Heart left ventricle (tissue), 16 donors: ENCODE measurements around the gene CMC4. TPM values are rescaled to one million over a fixed set of nuclear protein-coding genes. Genes with fewer than 3 reads are reported as not detected.
A peak's percentile ranks its signal among the peaks of the same experiment; 100 is the strongest.

ENCODE experiments used
- ATAC-seq, 4 donors: fragments of 200-7000 bp; cut with Tn5 transposase; one replicate each; pipeline ENCODE4 v1.9.1; 2020 to 2022; ENCODE audit warnings: moderate library complexity in 4 of 4, mild to moderate bottlenecking in 3 of 4, moderate number of reproducible peaks in 1 of 4
- DNase-seq, 5 donors: peaks; one replicate each; pipeline ENCODE4 v3.0.0-alpha.2; 2020
- H3K27ac ChIP-seq, 12 donors: fragments of 200-600 bp; sonication (generic) in 4 of 12; one replicate each; pipeline versions ENCODE4 v1.5.0 to v1.8.0; 2016 to 2022; ENCODE audit warnings: mild to moderate bottlenecking in 2 of 12
- H3K27me3 ChIP-seq, 9 donors: fragments of 200-600 bp; sonication (generic) in 2 of 9; one replicate each; pipeline versions ENCODE4 v1.5.1 to v1.8.0; 2016 to 2022; ENCODE audit warnings: mild to moderate bottlenecking in 3 of 9
- H3K36me3 ChIP-seq, 9 donors: fragments of 200-600 bp; sonication (generic) in 2 of 9; one replicate each; pipeline versions ENCODE4 v1.5.0 to v1.8.0; 2018 to 2022; ENCODE audit warnings: mild to moderate bottlenecking in 2 of 9
- H3K4me1 ChIP-seq, 12 donors: fragments of 200-600 bp; sonication (generic) in 4 of 12; one replicate each; pipeline versions ENCODE4 v1.5.0 to v1.8.0; 2016 to 2022; ENCODE audit warnings: mild to moderate bottlenecking in 3 of 12
- H3K4me3 ChIP-seq, 12 donors: fragments of 200-600 bp; sonication (generic) in 4 of 12; one replicate each; pipeline versions ENCODE4 v1.5.0 to v1.8.0; 2017 to 2022; ENCODE audit warnings: mild to moderate bottlenecking in 9 of 12, moderate library complexity in 4 of 12
- H3K9me3 ChIP-seq, 12 donors: fragments of 200-600 bp; sonication (generic) in 4 of 12; one replicate each; pipeline versions ENCODE4 v1.5.0 to v1.8.0; 2016 to 2022; ENCODE audit warnings: mild to moderate bottlenecking in 1 of 12
- POLR2A ChIP-seq, 2 donors: fragments of 450-650 bp; IDR thresholded peaks; one replicate each; pipeline ENCODE4 v1.6.1; 2017; ENCODE audit warnings: antibody characterized with exemption in 2 of 2, mild to moderate bottlenecking in 2 of 2, moderate library complexity in 2 of 2
- WGBS, 4 donors: extraction: QIAGEN DNeasy Blood & Tissue Kit in 2 of 4; methylation state at CpG; one replicate each; pipeline versions ENCODE4 v1.1.5 to v1.1.7; 2013 to 2018; 5-methylcytosine and 5-hydroxymethylcytosine counted together
- intact Hi-C, 10 donors: fragments of 100-400 bp; cut with DNase I; formaldehyde crosslinking; loops; one replicate each; pipeline versions ENCODE4 v1.11.1 to v1.14.2; 2022
- long read RNA-seq, 3 donors: library from polyadenylated mRNA; unstranded; transcript quantifications; one replicate each; pipeline ENCODE4 v2.0.0, GENCODE V29; 2020 to 2021
- polyA plus RNA-seq, 2 donors: library from polyadenylated mRNA; stranded (reverse); fragments of 200-250 nt; gene quantifications; one replicate each; pipeline ENCODE4 v1.2.3, GENCODE V29; 2013
- total RNA-seq, 9 donors: library from RNA; depleted of rRNA in 2 of 9; stranded (reverse); fragments of >200 nt in 2 of 9; fragmentation: NEBNext Ultra II Directional in 3 of 9; extraction: Animal tissue kit (Norgen Biotek cat#: 25700) in 3 of 9; gene quantifications; one replicate each; pipeline versions ENCODE4 v1.1.0 to v1.2.4, GENCODE V29; 2016 to 2023
- TF ChIP-seq, protein P1 (sequence below), 12 donors: fragments of 200-600 bp; sonication (generic) in 4 of 12; IDR thresholded peaks; one replicate each; pipeline versions ENCODE4 v1.5.0 to v1.8.0; 2018 to 2022; ENCODE audit warnings: antibody characterized with exemption in 12 of 12, mild to moderate bottlenecking in 5 of 12
- donor health status: ischemic (EF 13 %, LVEDD 7.1; RV severe dilation, severe dysfunction).
- donor health status: healthy with polysubstance abuse.
- donor health status: DM: no; HTN: yes; CAD: no.
- donor health status: DM: no; HTN: no; CAD: no.
- donor health status: ischemic (EF 25% LVEDD 6.9; RV normal size, moderate dysfunction).
- donor health status: ischemic (EF 25% LVEDD 5.7; RV mildly dilated, moderate dysfunction).
- donor health status: healthy.
- donor health status: DM: yes; HTN: yes; CAD: no.
- donor health status: ischemic (EF 35%, LVEDD 5.7; RV mildly dilated, moderate dysfunction).
- donor health status: nonischemic (EF 11% LVEDD 7.7; RV severe dilation, severe dysfunction).
- donor health status: DM: yes; HTN: yes; CAD: no.
- donor health status: PGD.
- donor health status: ischemic (EF 29% LVEDD 5.4; RV normal size, mild dysfunction).
- donor health status: nonischemic (EF 23%, LVEDD 6.1; RV moderate dilation, normal function).

Gene CMC4, protein sequence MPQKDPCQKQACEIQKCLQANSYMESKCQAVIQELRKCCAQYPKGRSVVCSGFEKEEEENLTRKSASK
- total RNA-seq: 10 to 100 TPM; 14.4 to 74.3 (median 21.0) TPM
- polyA plus RNA-seq: 10 to 100 TPM; 26.1 to 53.0 TPM
- long read RNA-seq, donor 1, transcript CMC4-202 (3 exons, 1,107 nt): major isoform, 51 of 60 reads
- long read RNA-seq, donor 1, partial matches to known transcripts: 1 of 60 reads
- long read RNA-seq, donor 1, other reads (novel, unspliced or antisense): 8 of 60 reads
- long read RNA-seq, donor 2, transcript CMC4-202 (3 exons, 1,107 nt): major isoform, 24 of 25 reads
- long read RNA-seq, donor 2, partial matches to known transcripts: 0 of 25 reads
- long read RNA-seq, donor 2, other reads (novel, unspliced or antisense): 1 of 25 reads
- long read RNA-seq, donor 3, transcript CMC4-202 (3 exons, 1,107 nt): major isoform, 38 of 43 reads
- long read RNA-seq, donor 3, partial matches to known transcripts: 1 of 43 reads
- long read RNA-seq, donor 3, other reads (novel, unspliced or antisense): 4 of 43 reads

DNA sequence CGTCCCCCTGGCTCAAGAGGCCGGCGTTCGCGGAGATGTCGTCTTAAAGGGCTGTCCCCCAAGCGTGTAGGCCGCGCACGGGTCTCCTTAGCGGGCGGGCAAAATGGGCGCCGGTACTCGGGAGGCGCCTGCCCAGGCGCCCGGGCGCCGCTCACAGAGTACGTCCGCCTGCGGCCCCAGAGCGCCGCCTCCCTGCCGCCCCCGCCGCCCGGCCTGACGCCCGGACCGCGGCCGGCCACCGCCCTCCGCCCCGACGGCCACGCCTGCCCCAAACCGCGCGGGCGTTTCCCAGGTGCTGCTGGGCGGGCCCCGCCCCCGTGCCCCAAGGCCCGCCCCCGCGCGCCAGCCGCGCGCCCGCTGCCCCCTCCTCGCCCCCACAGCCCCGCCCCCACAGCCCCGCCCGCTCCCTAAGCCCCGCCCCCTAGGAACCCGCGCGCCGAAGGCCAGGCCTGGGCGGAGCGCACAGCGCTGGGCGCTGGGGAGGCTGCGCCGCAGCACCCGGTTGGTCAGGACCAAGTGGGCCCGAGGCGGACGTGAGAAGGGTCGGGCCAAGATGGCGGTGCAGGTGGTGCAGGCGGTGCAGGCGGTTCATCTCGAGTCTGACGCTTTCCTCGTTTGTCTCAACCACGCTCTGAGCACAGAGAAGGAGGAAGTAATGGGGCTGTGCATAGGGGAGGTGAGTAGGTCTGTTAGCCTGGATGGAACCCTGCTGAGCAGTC is at the start of gene CMC4, which contains the start of the genes BRCC3 and MTCP1:
Gene CMC4 (minus strand): TSS at position 162 of the 719 bp plus-strand sequence. CDS start 7,113 bp downstream, outside the sequence.
Gene BRCC3 (plus strand): TSS at position 534 of the 719 bp plus-strand sequence. CDS start 20 bp downstream, at position 554.
Gene MTCP1 (minus strand): TSS at position 162 of the 719 bp plus-strand sequence. CDS start 5,126 bp downstream, outside the sequence.
- intact Hi-C loops: no loop called here
- 1 to 35% (median 17%) methylated on average over 25 to 81 of the region's 81 CpGs for WGBS, 4 donors
- H3K9me3 ChIP-seq: no peaks in the 10 kb centered on the region
- TF ChIP-seq POLR2A (IDR thresholded peaks at IDR 0.05): peak in 1 of 2 donors; percentile 45
- TF ChIP-seq, protein P1, sequence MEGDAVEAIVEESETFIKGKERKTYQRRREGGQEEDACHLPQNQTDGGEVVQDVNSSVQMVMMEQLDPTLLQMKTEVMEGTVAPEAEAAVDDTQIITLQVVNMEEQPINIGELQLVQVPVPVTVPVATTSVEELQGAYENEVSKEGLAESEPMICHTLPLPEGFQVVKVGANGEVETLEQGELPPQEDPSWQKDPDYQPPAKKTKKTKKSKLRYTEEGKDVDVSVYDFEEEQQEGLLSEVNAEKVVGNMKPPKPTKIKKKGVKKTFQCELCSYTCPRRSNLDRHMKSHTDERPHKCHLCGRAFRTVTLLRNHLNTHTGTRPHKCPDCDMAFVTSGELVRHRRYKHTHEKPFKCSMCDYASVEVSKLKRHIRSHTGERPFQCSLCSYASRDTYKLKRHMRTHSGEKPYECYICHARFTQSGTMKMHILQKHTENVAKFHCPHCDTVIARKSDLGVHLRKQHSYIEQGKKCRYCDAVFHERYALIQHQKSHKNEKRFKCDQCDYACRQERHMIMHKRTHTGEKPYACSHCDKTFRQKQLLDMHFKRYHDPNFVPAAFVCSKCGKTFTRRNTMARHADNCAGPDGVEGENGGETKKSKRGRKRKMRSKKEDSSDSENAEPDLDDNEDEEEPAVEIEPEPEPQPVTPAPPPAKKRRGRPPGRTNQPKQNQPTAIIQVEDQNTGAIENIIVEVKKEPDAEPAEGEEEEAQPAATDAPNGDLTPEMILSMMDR (IDR thresholded peaks at IDR 0.05): no peak
- H3K27ac ChIP-seq: peak within 1 kb of the TSS; percentile 57 to 94 (median 87)
- peaks cover 0 to 27% (median 10%) of the 10 kb centered on the region in 9 donors for H3K36me3 ChIP-seq
- H3K27me3 ChIP-seq: no peaks in the 10 kb centered on the region
- ATAC-seq: peak; percentile 93 to 98 (median 96)
- peaks cover 0 to 28% (median 9%) of the 10 kb centered on the region in 12 donors for H3K4me1 ChIP-seq
- DNase-seq: peak; percentile 81 to 91 (median 87)
- H3K4me3 ChIP-seq: peak within 1 kb of the TSS; percentile 51 to 94 (median 71)

DNA sequence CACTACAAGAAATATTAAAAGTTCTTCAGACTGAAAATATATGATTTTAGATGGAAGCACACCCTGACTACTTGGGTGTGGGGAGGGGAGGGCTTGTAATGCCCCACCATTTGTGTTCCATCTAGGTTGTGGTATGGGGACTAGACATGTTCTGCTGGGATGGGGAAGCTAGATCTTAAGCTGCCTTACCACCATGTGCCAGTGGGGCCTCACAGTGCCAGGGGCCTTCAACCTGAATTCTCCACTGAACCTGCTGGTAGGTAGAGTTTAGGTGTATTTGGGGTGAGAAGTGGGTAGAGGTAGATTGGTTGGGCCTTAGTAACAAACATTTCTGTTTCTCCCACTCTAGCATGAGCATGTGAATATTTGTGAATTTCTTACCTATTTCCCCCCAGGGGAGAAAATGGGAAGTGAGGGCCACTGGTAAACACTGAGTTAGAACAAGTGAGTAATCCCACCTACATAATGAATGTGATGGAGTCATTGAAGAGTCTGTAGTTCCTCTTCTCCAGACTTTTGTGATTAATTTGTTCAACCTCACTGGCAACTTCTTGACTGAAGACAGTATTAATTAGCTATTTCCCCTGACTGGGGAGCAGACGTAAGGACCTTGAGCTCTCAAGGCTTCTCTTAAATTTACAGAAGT is 44.4 kb upstream of the CMC4 start:
- no peaks in the 10 kb centered on the region for H3K9me3 ChIP-seq
- TF ChIP-seq, protein P1 (IDR thresholded peaks at IDR 0.05): no peak
- TF ChIP-seq POLR2A (IDR thresholded peaks at IDR 0.05): no peak
- WGBS, 4 donors: 82 to 100% (median 90%) methylated on average over 1 of the region's 1 CpG
- no peaks in the 10 kb centered on the region for H3K4me1 ChIP-seq
- intact Hi-C loops: no loop called here
- H3K36me3 ChIP-seq: peaks cover 0 to 37% (median 11%) of the 10 kb centered on the region in 9 donors
- DNase-seq (no peak), ATAC-seq (no peak)
- H3K27ac ChIP-seq: no peak overlapping the region
- no peaks in the 10 kb centered on the region for H3K27me3 ChIP-seq
- H3K4me3 ChIP-seq: no peak overlapping the region

DNA sequence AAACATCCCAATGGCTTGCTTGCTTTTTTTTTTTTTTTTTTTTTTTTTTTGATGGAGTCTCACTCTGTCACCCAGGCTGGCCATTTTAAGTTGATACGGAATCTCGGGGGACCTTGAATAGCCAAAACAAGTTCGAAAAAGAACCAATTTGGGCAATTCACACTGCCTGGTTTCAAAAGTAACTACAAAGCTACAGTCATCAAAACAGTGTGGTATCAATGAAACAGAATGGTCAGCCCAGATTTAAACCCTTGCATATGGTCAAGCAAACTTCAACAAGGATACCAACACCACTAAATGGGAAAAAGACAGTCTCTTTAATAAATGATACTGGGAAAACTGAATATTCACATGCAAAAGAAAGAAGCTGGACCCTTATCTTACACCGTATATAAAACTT is 42.2 kb upstream of the CMC4 start:
- no peak for ATAC-seq

More for the DNA sequence above, 42.2 kb upstream of the CMC4 start:
- Histone ChIP-seq H3K9me3 (no peaks in the 10 kb centered on the region), H3K4me3 (no peak overlapping the region), H3K4me1 (no peaks in the 10 kb centered on the region), H3K27me3 (no peaks in the 10 kb centered on the region), H3K36me3 (peaks cover 0 to 24% (median 4%) of the 10 kb centered on the region in 9 donors), H3K27ac (no peak overlapping the region)
- no peak for TF ChIP-seq POLR2A (IDR thresholded peaks at IDR 0.05)
- TF ChIP-seq, protein P1 (IDR thresholded peaks at IDR 0.05): no peak
- WGBS, 4 donors: 82 to 98% (median 90%) methylated on average over 4 of the region's 4 CpGs
- intact Hi-C loops: no loop called here
- DNase-seq: no peak
